ENCODE results near the gene SDSL. TPM values are rescaled to one million over a fixed set of nuclear protein-coding genes. Genes with fewer than 3 reads are reported as not detected.

Gene SDSL
- total RNA-seq, 4 donors from 2014 or later: 7.5 to 21.5 (median 11.4) TPM

- Histone ChIP-seq H3K4me1 (no peaks in the 10 kb centered on the region), H3K27me3 (no peaks in the 10 kb centered on the region), H3K4me3 (no peak overlapping the region), H3K27ac (no peak overlapping the region), H3K36me3 (no peaks in the 10 kb centered on the region), H3K9me3 (no peaks in the 10 kb centered on the region)
- DNase-seq: no peak
- TF ChIP-seq POLR2A (IDR thresholded peaks at IDR 0.05) (no peak), CTCF (IDR thresholded peaks at IDR 0.05) (no peak)
Observed at GRCh38 chr12:113407931-113408600, 14.1 kb upstream of the SDSL start.

- no peak for TF ChIP-seq POLR2A (IDR thresholded peaks at IDR 0.05)
- no peak for TF ChIP-seq CTCF (IDR thresholded peaks at IDR 0.05)
- Histone ChIP-seq H3K27ac (no peak overlapping the region), H3K9me3 (no peaks in the 10 kb centered on the region), H3K27me3 (no peaks in the 10 kb centered on the region), H3K36me3 (no peaks in the 10 kb centered on the region), H3K4me3 (no peak overlapping the region), H3K4me1 (no peaks in the 10 kb centered on the region)
- DNase-seq: no peak
Observed at GRCh38 chr12:113408756-113409298, 13.4 kb upstream of the SDSL start.

- TF ChIP-seq CTCF (IDR thresholded peaks at IDR 0.05) (no peak), POLR2A (IDR thresholded peaks at IDR 0.05) (no peak)
- no peaks in the 10 kb centered on the region for H3K4me1 ChIP-seq
- no peak for DNase-seq
- no peak overlapping the region for H3K4me3 ChIP-seq
- H3K9me3 ChIP-seq: no peaks in the 10 kb centered on the region
- H3K36me3 ChIP-seq: no peaks in the 10 kb centered on the region
- H3K27ac ChIP-seq: no peak overlapping the region
- no peaks in the 10 kb centered on the region for H3K27me3 ChIP-seq
Observed at GRCh38 chr12:113409462-113410124, 12.6 kb upstream of the SDSL start.

GRCh38 chr12:113413488-113413939 is 8.7 kb upstream of the SDSL start:
- H3K4me3 ChIP-seq: no peak overlapping the region
- H3K9me3 ChIP-seq: no peaks in the 10 kb centered on the region
- H3K27me3 ChIP-seq: no peaks in the 10 kb centered on the region
- DNase-seq: no peak
- no peaks in the 10 kb centered on the region for H3K4me1 ChIP-seq
- H3K36me3 ChIP-seq: no peaks in the 10 kb centered on the region
- no peak overlapping the region for H3K27ac ChIP-seq
- no peak for TF ChIP-seq POLR2A (IDR thresholded peaks at IDR 0.05)
- no peak for TF ChIP-seq CTCF (IDR thresholded peaks at IDR 0.05)

GRCh38 chr12:113414519-113415038 is 7.6 kb upstream of the SDSL start:
- H3K4me3 ChIP-seq: no peak overlapping the region
- H3K36me3 ChIP-seq: no peaks in the 10 kb centered on the region
- no peaks in the 10 kb centered on the region for H3K27me3 ChIP-seq
- no peak for DNase-seq
- H3K27ac ChIP-seq: no peak overlapping the region
- TF ChIP-seq CTCF (IDR thresholded peaks at IDR 0.05) (no peak), POLR2A (IDR thresholded peaks at IDR 0.05) (no peak)
- H3K4me1 ChIP-seq: no peaks in the 10 kb centered on the region
- H3K9me3 ChIP-seq: no peaks in the 10 kb centered on the region

All from Peyer's patch (tissue), 4 donors.